Spleen (tissue), 7 donors: ENCODE measurements around the gene FOXC2.

Experiments
- CTCF ChIP-seq, 11 experiments: fragments of 200-600 bp in 7 of 11; fragments of 450-650 bp in 4 of 11; sonication (generic) in 4 of 11; IDR thresholded peaks in 8 of 11; conservative IDR thresholded peaks in 3 of 11; 1 replicate in 7 of 11; 2 replicates in 4 of 11; pipeline versions ENCODE4 v1.4.0 to v1.8.0; 2016 to 2021; ENCODE audit warnings: antibody characterized with exemption in 11 of 11, inconsistent platforms in 4 of 11, mild to moderate bottlenecking in 1 of 11
- POLR2A ChIP-seq, 3 donors: fragments of 450-650 bp; IDR thresholded peaks; one replicate each; pipeline ENCODE4 v1.5.1; 2017; ENCODE audit warnings: antibody characterized with exemption in 3 of 3, mild to moderate bottlenecking in 1 of 3
- donor health status: DM: no; HTN: no; CAD: no; lungs with moderate emphysema.
- donor health status: DM: no; HTN: no; CAD: no.
- donor health status: DM: no; HTN: no; CAD: no.

GRCh38 chr16:86610779-86611524, 44.3 kb downstream of the FOXC2 start:
- TF ChIP-seq CTCF (IDR thresholded peaks at IDR 0.05 in 8 of 11, conservative IDR thresholded peaks at IDR 0.05 in 3 of 11) (no peak), POLR2A (IDR thresholded peaks at IDR 0.05) (no peak)
